Right cardiac atrium (tissue), 5 donors: Measurements from ENCODE around the gene FCAR. TPM values are rescaled to one million over a fixed set of nuclear protein-coding genes. Genes with fewer than 3 reads are reported as not detected.
"Not testable (repeated sequence)": the region's sequence is repeated elsewhere in the genome, so short reads cannot be mapped to it uniquely, and the experiment has no call there.

Experiments
- ATAC-seq, 2 donors: fragments of 200-7000 bp; cut with Tn5 transposase; one replicate each; pipeline versions ENCODE4 v1.8.0 to v1.9.1; 2020; ENCODE audit warnings: moderate library complexity in 2 of 2, mild to moderate bottlenecking in 1 of 2
- DNase-seq, 3 donors: peaks; one replicate each; pipeline ENCODE4 v3.0.0-alpha.2; 2020
- H3K27ac ChIP-seq: one replicate; pipeline ENCODE4 v1.5.1; 2013; ENCODE audit warnings: mild to moderate bottlenecking, low read length, control low read depth, moderate library complexity
- H3K27me3 ChIP-seq: one replicate; pipeline ENCODE4 v1.6.1; 2013; ENCODE audit not compliant: control insufficient read depth, insufficient read depth
- H3K4me1 ChIP-seq: one replicate; pipeline ENCODE4 v1.6.1; 2013; ENCODE audit warnings: low read length; ENCODE audit not compliant: control insufficient read depth, insufficient read depth
- H3K4me3 ChIP-seq: one replicate; pipeline ENCODE4 v1.5.1; 2013; ENCODE audit warnings: low read length, control low read depth
- H3K9me3 ChIP-seq: one replicate; pipeline ENCODE4 v1.6.1; 2013; ENCODE audit warnings: low read length; ENCODE audit not compliant: control insufficient read depth
- WGBS: extraction: QIAGEN DNeasy Blood & Tissue Kit; methylation state at CpG from one replicate; pipeline ENCODE4 v1.1.7; 2013; 5-methylcytosine and 5-hydroxymethylcytosine counted together
- intact Hi-C, 4 donors: fragments of 100-400 bp; cut with DNase I; formaldehyde crosslinking; loops; one replicate each; pipeline versions ENCODE4 v1.11.0 to v1.14.0; 2022 to 2023
- polyA plus RNA-seq: library from polyadenylated mRNA; stranded (reverse); fragments of 200-250 nt; gene quantifications from one replicate; pipeline ENCODE4 v1.2.3, GENCODE V29; 2013
- total RNA-seq, 4 donors: library from RNA; stranded (reverse); fragmentation: NEBNext Ultra II Directional; extraction: Animal tissue kit (Norgen Biotek cat#: 25700); gene quantifications; one replicate each; pipeline ENCODE4 v1.2.1, GENCODE V29; 2021
- donor health status: healthy with polysubstance abuse.
- donor health status: DM: no; HTN: yes; CAD: no.
- donor health status: DM: no; HTN: no; CAD: no.
- donor health status: DM: no; HTN: yes; CAD: no; lungs with severe emphysema.
- donor health status: DM: yes; HTN: yes; CAD: no.

FCAR gene
- total and polyA plus RNA-seq, 5 donors, result 0.18 to 1.2 (median 0.49) TPM; not detected in 1

DNA sequence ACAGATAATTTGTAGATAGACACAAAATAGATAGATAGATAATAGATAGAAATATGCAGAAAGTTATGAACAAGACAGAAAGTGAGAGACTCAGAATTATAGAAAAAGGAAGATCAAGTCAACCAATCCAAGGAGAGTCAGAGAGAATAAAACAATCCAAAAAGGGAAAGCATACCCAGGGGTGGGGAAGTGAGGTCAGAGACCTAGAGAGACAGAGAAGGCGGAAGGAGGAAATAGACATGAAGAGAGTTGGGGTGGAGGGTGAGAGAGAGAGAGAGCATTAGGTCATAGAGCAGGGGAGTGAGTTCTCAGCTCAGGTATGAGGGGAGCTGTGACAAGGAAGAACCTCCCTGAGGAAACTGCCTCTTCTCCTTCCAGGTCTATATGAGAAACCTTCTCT is 18.8 kb upstream of the FCAR start:
- intact Hi-C loops, H3K4me1 ChIP-seq, DNase-seq, ATAC-seq, H3K4me3 ChIP-seq, H3K9me3 ChIP-seq, H3K27me3 ChIP-seq, H3K27ac ChIP-seq: not testable (repeated sequence)
- WGBS, result 32% methylated on average over 1 of the region's 1 CpG

DNA sequence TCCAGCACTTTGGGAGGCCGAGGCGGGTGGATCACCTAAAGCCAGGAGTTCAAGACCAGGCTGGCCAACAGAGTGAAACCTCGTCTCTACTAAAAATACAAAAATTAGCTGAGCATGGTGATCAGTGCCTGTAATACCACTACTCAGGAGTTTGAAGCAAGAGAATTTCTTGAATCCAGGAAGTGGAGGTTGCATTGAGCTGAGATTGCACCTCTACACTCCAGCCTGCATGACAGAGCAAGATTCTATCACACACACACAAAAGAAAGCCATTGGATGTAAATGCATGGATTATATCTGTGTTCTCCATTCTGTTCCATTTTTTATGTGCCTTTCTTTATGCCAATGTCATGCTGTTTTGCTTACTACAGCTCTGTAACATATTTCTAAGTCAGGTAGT is 15.6 kb upstream of the FCAR start:
- H3K4me3 ChIP-seq, intact Hi-C loops, H3K4me1 ChIP-seq, ATAC-seq, DNase-seq, H3K27me3 ChIP-seq, H3K27ac ChIP-seq, H3K9me3 ChIP-seq: not testable (repeated sequence)
- 62% methylated on average over 3 of the region's 3 CpGs for WGBS

DNA sequence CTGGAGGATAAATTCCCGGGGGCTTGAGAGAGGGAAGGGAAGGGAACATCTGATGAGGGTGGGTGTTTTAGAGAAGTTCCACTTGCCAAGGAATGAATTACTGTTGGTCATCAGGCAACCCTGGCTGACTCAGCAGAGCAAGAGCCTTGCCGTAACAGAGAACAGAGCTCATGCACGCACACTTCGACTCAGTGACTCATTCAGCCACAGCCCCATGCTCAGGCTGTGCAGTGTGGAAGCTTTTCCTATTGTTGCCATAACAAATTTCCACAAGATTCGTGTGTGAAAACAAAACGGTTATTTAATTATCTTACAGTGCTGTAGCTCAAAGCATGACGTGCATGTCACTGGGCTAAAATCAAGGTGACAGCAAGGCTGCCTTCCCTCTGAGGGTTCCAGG is 14.6 kb upstream of the FCAR start:
- H3K27me3 ChIP-seq, H3K4me3 ChIP-seq, ATAC-seq, H3K27ac ChIP-seq, DNase-seq, H3K4me1 ChIP-seq, H3K9me3 ChIP-seq, intact Hi-C loops: not testable (repeated sequence)
- 67% methylated on average over 7 of the region's 7 CpGs for WGBS

DNA sequence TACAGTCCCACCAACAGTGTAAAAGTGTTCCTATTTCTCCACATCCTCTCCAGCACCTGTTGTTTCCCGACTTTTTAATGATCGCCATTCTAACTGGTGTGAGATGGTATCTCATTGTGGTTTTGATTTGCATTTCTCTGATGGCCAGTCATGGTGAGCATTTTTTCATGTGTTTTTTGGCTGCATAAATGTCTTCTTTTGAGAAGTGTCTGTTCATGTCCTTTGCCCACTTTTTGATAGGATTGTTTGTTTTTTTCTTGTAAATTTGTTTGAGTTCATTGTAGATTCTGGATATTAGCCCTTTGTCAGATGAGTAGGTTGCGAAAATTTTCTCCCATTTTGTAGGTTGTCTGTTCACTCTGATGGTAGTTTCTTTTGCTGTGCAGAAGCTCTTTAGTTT is 10.6 kb upstream of the FCAR start:
- H3K27me3 ChIP-seq, H3K4me3 ChIP-seq, H3K4me1 ChIP-seq, H3K27ac ChIP-seq, intact Hi-C loops, ATAC-seq, DNase-seq, H3K9me3 ChIP-seq: not testable (repeated sequence)
- WGBS, result no CpG with 5 or more reads among the region's 3 CpGs

DNA sequence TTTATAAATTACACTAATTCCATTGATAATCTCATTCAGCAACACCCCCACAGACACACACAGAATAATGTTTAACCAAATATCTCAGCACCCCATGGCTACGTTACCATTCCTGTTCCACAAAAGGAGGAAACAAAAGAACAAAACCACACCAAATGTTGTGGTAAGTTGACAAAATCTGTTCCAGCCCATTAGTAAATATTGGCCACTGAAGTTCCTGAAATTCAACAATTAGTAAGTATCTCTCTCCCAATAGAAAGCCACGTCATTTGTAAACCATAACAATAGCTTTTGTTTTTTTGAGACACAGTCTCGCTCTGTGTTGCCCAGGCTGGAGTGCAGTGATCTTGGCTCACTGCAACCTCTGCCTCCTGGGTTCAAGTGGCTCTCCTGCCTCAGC is 2.3 kb upstream of the FCAR start:
- Histone ChIP-seq H3K27ac (no peak overlapping the region), H3K27me3 (no peaks in the 10 kb centered on the region), H3K4me3 (no peak overlapping the region), H3K4me1 (no peaks in the 10 kb centered on the region), H3K9me3 (no peaks in the 10 kb centered on the region)
- WGBS, result 73% methylated on average over 3 of the region's 3 CpGs
- no peak for ATAC-seq
- intact Hi-C loops, result no loop called here
- DNase-seq, result no peak

DNA sequence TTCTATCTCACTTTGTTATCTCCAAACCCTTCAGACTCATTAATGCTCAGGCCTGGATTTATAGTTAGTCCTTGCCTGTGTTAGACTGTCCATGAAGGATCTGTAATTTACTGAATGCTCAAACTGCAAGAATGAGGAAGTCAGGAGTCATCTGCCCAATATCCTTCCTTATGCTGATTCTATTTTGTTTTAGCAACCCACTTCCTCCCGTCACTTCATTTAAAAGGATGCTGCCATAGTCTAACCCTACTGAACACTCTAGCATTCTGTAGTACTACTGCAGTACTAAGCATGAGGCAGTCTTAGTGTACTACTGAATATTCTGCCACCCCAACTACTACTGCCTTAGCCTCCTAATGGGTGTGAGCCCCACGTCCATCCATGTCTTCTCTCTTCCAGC is 1.5 kb downstream of the FCAR start:
- H3K27me3 ChIP-seq, result no peaks in the 10 kb centered on the region
- no peak overlapping the region for H3K27ac ChIP-seq
- no peak overlapping the region for H3K4me3 ChIP-seq
- no peak for DNase-seq
- intact Hi-C loops, result no loop called here
- no peaks in the 10 kb centered on the region for H3K4me1 ChIP-seq
- no peak for ATAC-seq
- H3K9me3 ChIP-seq, result no peaks in the 10 kb centered on the region
- 45% methylated on average over 2 of the region's 2 CpGs for WGBS

DNA sequence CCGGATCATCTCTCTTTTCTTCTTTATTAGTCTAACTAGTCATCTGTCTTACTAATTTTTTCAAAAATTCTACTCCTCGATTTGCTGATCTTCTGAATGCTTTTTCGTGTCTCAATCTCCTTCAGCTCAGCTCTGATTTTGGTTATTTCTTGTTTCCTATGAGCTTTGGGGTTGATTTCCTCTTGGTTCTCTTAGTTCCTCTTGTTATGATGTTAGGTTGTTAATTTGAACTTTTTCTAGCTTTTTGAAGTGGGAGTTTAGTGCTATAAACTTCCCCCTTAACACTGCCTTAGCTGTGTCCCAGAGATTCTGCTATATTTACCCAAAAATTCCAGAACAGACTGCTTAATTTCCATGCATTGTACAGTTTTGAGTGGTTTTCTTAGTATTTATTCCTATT is 3.4 kb downstream of the FCAR start:
- H3K27ac ChIP-seq, result no peak overlapping the region
- intact Hi-C loops, result no loop called here
- ATAC-seq, result no peak
- no peaks in the 10 kb centered on the region for H3K4me1 ChIP-seq
- H3K27me3 ChIP-seq, result no peaks in the 10 kb centered on the region
- H3K4me3 ChIP-seq, result no peak overlapping the region
- no peak for DNase-seq
- WGBS, result 52% methylated on average over 3 of the region's 3 CpGs
- no peaks in the 10 kb centered on the region for H3K9me3 ChIP-seq

DNA sequence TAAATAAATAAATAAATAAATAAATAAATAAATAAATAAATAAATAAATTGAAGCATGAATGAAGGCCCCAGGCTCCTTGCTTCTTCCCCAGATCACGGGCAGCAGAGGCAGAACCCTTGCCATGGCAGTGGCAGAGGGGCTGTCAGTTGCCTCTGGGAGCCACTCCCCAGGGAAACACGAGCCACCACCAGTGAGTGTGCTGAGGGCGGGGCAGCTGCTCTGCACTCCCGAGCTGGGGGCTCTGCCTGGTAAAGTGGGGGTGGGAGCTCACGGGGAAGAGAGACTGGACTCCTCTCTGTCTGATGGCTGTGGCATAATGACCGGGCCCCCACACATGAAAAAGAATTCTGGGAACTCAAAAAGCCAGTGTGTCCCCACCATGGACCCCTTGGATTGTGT is 7.8 kb downstream of the FCAR start:
- no peak overlapping the region for H3K27ac ChIP-seq

DNA sequence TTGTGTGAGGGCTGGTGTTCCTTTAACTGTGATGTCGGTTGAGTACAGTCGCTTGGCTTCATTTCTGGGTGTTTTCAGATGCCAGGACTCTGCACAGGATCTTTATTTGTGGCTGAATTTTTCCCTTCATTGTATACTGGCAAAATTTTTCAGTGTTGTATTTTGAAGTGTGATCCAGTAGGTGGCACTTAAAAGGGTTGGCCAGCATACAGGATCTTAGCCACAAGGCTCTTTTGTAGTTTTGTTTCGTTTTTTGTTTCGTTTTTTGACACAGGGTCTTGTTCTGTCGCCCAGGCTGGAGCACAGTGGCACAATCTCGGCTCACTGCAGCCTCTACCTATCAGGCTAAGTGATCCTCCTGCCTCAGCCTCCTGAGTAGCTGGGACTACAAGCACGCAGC is 8.7 kb downstream of the FCAR start:
- H3K4me1 ChIP-seq, result no peaks in the 10 kb centered on the region
- no peak for ATAC-seq
- WGBS, result 72% methylated on average over 7 of the region's 7 CpGs
- no peak overlapping the region for H3K4me3 ChIP-seq
- H3K27ac ChIP-seq, result no peak overlapping the region
- DNase-seq, result no peak
- no peaks in the 10 kb centered on the region for H3K27me3 ChIP-seq
- intact Hi-C loops, result no loop called here
- H3K9me3 ChIP-seq, result no peaks in the 10 kb centered on the region

More for the DNA sequence above, 7.8 kb downstream of the FCAR start:
- no peaks in the 10 kb centered on the region for H3K27me3 ChIP-seq
- no peaks in the 10 kb centered on the region for H3K9me3 ChIP-seq
- ATAC-seq (no peak), DNase-seq (no peak)
- no peak overlapping the region for H3K4me3 ChIP-seq
- WGBS, result 66% methylated on average over 6 of the region's 6 CpGs
- H3K4me1 ChIP-seq, result no peaks in the 10 kb centered on the region
- intact Hi-C loops, result no loop called here

DNA sequence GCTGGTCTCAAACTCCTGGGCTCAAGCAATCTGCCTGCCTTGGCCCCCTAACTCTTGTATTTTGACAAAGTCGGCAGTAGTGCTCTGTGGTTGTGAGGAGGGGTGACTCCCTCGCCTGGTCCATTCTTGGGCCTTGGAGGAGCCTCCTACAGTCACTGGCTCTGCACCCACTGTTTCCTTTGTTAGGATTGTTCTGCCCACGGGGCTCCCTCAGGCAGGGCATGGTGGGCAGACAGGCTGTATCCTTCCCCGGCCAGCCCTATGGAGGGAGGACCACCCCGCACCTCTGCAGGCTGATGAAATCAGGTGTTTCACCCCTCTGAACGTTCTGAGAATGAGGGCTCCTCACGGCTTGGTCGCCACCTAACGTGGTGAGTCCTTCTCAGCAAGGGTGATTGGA is 9.2 kb downstream of the FCAR start:
- intact Hi-C loops, result no loop called here
- H3K9me3 ChIP-seq, result no peaks in the 10 kb centered on the region

DNA sequence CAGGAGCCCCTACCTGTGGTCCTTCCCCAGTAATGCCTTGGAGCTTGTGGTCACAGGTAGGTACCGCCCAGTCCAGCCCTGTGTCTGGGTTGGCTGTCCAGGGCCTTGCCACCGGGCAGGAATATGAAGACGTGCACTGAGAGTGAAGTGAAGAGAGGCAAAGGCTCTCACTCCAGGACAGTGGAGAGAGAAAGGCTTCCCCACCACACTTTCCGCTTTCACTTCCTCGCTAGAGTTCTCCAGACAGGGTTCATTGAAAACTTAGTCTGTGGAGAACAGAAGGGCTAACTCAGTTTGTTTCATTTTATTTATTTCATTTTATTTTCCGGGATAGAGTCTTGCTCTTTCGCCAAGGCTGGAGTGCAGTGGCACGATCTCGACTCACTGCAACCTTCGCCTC is 14.2 kb downstream of the FCAR start:
- Histone ChIP-seq H3K9me3 (no peaks in the 10 kb centered on the region), H3K4me1 (no peaks in the 10 kb centered on the region), H3K27ac (no peak overlapping the region), H3K27me3 (no peaks in the 10 kb centered on the region), H3K4me3 (no peak overlapping the region)
- ATAC-seq (no peak), DNase-seq (no peak)
- intact Hi-C loops, result no loop called here
- 88% methylated on average over 10 of the region's 10 CpGs for WGBS

More for the DNA sequence above, 9.2 kb downstream of the FCAR start:
- WGBS, result 82% methylated on average over 9 of the region's 9 CpGs
- Histone ChIP-seq H3K27ac (no peak overlapping the region), H3K4me1 (no peaks in the 10 kb centered on the region), H3K4me3 (no peak overlapping the region), H3K27me3 (no peaks in the 10 kb centered on the region)
- DNase-seq (no peak), ATAC-seq (no peak)

DNA sequence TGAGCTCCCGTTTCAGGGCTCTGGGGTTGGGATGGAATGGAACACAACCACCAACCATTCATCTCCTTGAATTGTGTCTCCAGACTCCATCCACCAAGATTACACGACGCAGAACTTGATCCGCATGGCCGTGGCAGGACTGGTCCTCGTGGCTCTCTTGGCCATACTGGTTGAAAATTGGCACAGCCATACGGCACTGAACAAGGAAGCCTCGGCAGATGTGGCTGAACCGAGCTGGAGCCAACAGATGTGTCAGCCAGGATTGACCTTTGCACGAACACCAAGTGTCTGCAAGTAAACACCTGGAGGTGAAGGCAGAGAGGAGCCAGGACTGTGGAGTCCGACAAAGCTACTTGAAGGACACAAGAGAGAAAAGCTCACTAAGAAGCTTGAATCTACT is 15.5 kb downstream of the FCAR start:
- H3K9me3 ChIP-seq, result no peaks in the 10 kb centered on the region
- intact Hi-C loops, result no loop called here
- H3K27me3 ChIP-seq, result no peaks in the 10 kb centered on the region
- H3K4me1 ChIP-seq, result no peaks in the 10 kb centered on the region
- 82% methylated on average over 11 of the region's 11 CpGs for WGBS
- no peak overlapping the region for H3K27ac ChIP-seq
- H3K4me3 ChIP-seq, result no peak overlapping the region
- DNase-seq (no peak), ATAC-seq (no peak)
